ENCODE data around the gene EBP.

Gene EBP

DNA sequence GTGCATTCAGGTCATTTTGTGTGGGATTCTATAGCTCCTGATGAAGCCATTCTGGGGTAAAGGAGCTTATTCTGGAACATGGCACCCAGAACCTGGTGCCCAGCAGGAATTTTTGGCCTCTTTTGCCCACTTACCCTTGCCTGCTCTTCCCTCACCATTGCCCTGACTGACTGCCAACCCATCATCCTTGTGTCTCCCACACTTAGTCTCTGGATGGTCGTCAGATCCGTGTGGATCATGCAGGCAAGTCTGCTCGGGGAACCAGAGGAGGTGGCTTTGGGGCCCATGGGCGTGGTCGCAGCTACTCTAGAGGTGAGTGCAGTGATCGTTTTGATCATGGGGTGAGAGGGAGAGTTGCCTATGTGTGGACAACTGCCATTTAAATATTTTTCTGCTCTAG, 54.5 kb downstream of the EBP start:
- DNase-seq (ENCODE audit: low read depth in 2 of 2) = no peak
